ENCODE measurements around the gene LEFTY1. TPM values are rescaled to one million over a fixed set of nuclear protein-coding genes. Genes with fewer than 3 reads are reported as not detected.

The LEFTY1 gene
- total RNA-seq, 1 donor from 2014 or later, result 0.99 TPM

- peaks cover 10% of the 10 kb centered on the region for H3K4me1 Mint-ChIP-seq (ENCODE audit: low read depth)
- no peak overlapping the region for H3K27ac Mint-ChIP-seq (ENCODE audit: unreplicated experiment)
- no peak for DNase-seq (ENCODE audit: low spot score)
- TF ChIP-seq, protein P1, sequence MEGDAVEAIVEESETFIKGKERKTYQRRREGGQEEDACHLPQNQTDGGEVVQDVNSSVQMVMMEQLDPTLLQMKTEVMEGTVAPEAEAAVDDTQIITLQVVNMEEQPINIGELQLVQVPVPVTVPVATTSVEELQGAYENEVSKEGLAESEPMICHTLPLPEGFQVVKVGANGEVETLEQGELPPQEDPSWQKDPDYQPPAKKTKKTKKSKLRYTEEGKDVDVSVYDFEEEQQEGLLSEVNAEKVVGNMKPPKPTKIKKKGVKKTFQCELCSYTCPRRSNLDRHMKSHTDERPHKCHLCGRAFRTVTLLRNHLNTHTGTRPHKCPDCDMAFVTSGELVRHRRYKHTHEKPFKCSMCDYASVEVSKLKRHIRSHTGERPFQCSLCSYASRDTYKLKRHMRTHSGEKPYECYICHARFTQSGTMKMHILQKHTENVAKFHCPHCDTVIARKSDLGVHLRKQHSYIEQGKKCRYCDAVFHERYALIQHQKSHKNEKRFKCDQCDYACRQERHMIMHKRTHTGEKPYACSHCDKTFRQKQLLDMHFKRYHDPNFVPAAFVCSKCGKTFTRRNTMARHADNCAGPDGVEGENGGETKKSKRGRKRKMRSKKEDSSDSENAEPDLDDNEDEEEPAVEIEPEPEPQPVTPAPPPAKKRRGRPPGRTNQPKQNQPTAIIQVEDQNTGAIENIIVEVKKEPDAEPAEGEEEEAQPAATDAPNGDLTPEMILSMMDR (IDR thresholded peaks at IDR 0.05), result no peak
- H3K9me3 Mint-ChIP-seq (ENCODE audit: low read depth), result no peaks in the 10 kb centered on the region
- H3K36me3 Mint-ChIP-seq (ENCODE audit: low read depth), result peaks cover 28% of the 10 kb centered on the region
- no peaks in the 10 kb centered on the region for H3K27me3 Mint-ChIP-seq (ENCODE audit: low read depth)
- H3K4me3 Mint-ChIP-seq (ENCODE audit: unreplicated experiment), result no peak overlapping the region
These were observed 28.0 kb downstream of the LEFTY1 start for GRCh38 chr1:225860876-225861441.

GRCh38 chr1:225860107-225860506 is 28.8 kb downstream of the LEFTY1 start:
- Mint-ChIP-seq H3K9me3 (ENCODE audit: low read depth) (no peaks in the 10 kb centered on the region), H3K36me3 (ENCODE audit: low read depth) (peaks cover 33% of the 10 kb centered on the region), H3K27me3 (ENCODE audit: low read depth) (no peaks in the 10 kb centered on the region), H3K4me1 (ENCODE audit: low read depth) (peaks cover 9% of the 10 kb centered on the region), H3K4me3 (ENCODE audit: unreplicated experiment) (no peak overlapping the region), H3K27ac (ENCODE audit: unreplicated experiment) (no peak overlapping the region)
- DNase-seq (ENCODE audit: low spot score), result no peak
- TF ChIP-seq, protein P1 (IDR thresholded peaks at IDR 0.05), result no peak

DNA sequence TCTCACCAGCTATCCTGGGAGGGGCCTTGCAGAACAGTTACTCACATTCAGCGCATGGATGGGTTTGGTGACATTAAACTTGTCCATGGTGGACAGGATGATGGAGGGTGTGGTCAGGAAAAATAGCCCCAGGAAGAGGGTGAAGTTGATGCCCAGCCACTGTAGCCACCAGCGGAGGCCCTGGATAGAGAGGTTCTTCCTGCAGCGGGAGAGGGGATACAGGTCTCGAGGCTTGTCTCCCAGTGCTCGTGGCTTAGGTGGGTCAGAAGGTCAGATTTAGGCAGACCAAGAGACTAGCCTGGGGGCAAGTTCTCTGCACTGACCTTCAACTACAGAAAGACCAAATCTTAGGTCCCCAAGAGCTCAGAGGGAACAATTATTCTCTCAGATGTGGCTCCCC is 29.8 kb downstream of the LEFTY1 start:
- no peak for DNase-seq (ENCODE audit: low spot score)

DNA sequence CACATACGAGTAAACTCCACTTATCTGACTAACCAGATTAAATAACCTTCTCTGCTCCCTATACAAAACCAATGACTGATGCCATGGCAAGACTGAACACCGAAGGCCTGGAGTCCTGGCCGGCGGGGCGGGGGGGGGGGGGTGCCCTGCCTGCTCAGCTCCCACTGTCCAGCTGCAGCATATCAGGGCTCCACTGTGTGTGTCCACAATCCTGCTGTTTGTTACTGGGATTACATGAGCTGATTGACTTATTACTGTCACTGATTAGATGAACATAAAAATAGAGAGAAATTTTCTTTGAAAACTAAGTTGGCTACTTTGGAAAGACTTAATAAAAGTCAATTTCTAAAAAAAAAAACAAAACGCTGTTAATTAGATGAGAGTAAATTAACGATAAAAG is 31.7 kb downstream of the LEFTY1 start:
- no peak for DNase-seq (ENCODE audit: low spot score)
- TF ChIP-seq, protein P1 (IDR thresholded peaks at IDR 0.05), result no peak
- Mint-ChIP-seq H3K9me3 (ENCODE audit: low read depth) (no peaks in the 10 kb centered on the region), H3K27ac (ENCODE audit: unreplicated experiment) (no peak overlapping the region), H3K27me3 (ENCODE audit: low read depth) (no peaks in the 10 kb centered on the region), H3K4me1 (ENCODE audit: low read depth) (no peaks in the 10 kb centered on the region), H3K36me3 (ENCODE audit: low read depth) (peaks cover 39% of the 10 kb centered on the region), H3K4me3 (ENCODE audit: unreplicated experiment) (no peak overlapping the region)

More for the DNA sequence above, 29.8 kb downstream of the LEFTY1 start:
- Mint-ChIP-seq H3K27ac (ENCODE audit: unreplicated experiment) (no peak overlapping the region), H3K9me3 (ENCODE audit: low read depth) (no peaks in the 10 kb centered on the region), H3K36me3 (ENCODE audit: low read depth) (peaks cover 38% of the 10 kb centered on the region), H3K27me3 (ENCODE audit: low read depth) (no peaks in the 10 kb centered on the region), H3K4me3 (ENCODE audit: unreplicated experiment) (no peak overlapping the region), H3K4me1 (ENCODE audit: low read depth) (peaks cover 7% of the 10 kb centered on the region)
- TF ChIP-seq, protein P1 (IDR thresholded peaks at IDR 0.05), result no peak

DNA sequence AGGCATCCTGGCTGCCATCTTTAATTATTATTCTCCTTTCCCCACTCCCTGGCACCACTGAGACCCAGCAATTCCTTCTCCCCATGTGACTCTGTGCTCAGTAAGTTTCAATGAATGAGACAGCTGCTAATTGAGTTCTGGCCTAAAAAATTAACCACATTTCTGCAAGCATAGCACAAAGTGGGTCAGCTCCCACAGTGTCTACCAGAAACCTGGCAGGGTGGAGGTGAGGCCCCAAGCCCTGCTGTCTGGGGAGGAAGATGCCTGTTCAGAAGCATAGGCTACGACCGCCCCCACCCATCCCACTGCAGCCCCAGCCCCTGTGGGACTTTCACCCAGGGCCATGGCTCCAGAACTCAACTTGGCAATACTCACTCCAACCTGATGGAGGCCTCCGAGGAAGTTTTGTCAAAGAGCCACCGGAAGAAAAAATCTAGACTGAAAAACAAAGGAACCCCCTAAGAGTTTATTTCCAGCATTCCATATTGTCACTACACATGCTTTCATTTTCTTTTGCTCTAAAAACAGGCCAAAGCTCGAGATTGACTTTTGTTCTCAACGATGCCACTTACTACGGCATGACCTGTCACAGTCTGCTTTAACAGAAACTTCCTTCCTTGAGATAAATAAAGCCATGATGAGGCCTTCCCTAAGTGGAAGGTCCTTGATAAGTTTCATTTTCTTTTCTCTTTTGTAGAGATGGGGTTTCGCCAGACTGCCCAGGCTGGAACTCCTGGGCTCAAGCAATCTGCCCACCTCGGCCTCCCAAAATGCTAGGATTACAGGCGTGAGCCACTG is 33.2 kb downstream of the LEFTY1 start:
- TF ChIP-seq, protein P1 (IDR thresholded peaks at IDR 0.05), result no peak
- Mint-ChIP-seq H3K9me3 (ENCODE audit: low read depth) (no peaks in the 10 kb centered on the region), H3K4me3 (ENCODE audit: unreplicated experiment) (no peak overlapping the region), H3K36me3 (ENCODE audit: low read depth) (peaks cover 30% of the 10 kb centered on the region), H3K27ac (ENCODE audit: unreplicated experiment) (no peak overlapping the region), H3K27me3 (ENCODE audit: low read depth) (no peaks in the 10 kb centered on the region), H3K4me1 (ENCODE audit: low read depth) (no peaks in the 10 kb centered on the region)
- DNase-seq (ENCODE audit: low spot score), result no peak

Measured in chondrocyte (in vitro differentiated cells).